Muscle of arm (tissue), 12 donors: ENCODE measurements around the gene ZNF396. TPM values are rescaled to one million over a fixed set of nuclear protein-coding genes. Genes with fewer than 3 reads are reported as not detected.

Source experiments
- DNase-seq: peaks from one replicate; pipeline ENCODE4 v3.0.0-alpha.2; 2013
- polyA plus RNA-seq, 12 donors: library from polyadenylated mRNA; unstranded; fragments of 120-200 nt; gene quantifications; one replicate each; pipeline ENCODE4 v1.2.1, GENCODE V29; 2013; ENCODE audit not compliant: insufficient read length in 12 of 12

Gene ZNF396
- polyA plus RNA-seq, 12 donors = 0.84 to 2.1 (median 1.3) TPM; not detected in 2

DNA sequence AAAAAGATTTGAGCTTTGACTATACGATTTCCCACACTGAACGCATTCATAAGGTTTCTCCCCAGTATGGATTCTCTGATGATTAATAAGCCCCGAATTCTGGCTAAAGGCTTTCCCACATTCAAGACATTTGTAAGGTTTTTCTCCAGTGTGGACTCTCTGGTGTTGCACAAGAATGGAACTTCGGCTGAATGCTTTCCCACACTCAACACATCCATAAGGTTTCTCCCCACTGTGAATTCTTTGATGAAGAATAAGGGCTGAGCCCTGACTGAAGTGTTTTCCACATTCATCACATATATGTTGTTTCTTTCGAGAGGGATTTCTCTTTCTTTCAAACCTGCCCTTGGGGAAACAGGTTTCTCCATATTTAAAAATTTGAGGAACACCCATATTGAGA lies 39.9 kb downstream of the ZNF396 start:
- DNase-seq = no peak

DNA sequence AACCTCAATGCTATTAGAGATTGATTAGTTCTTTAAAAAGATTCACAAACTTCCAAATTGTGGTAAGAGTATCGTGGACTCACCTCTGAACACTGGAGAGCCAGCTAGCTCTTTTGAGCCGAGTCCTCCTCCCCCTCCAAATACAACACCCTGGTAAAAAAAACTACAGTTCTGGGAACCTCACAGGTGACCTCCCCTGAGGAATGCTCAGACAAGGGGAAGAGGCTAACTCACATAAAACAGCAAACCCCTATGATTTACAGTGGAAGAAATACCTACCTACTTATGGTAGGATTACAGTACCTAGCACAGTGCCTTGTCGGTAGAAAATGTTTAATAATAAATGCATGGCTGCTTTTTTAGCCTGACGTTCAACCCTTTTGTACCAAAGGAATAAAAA lies 41.3 kb downstream of the ZNF396 start:
- DNase-seq = no peak

DNA sequence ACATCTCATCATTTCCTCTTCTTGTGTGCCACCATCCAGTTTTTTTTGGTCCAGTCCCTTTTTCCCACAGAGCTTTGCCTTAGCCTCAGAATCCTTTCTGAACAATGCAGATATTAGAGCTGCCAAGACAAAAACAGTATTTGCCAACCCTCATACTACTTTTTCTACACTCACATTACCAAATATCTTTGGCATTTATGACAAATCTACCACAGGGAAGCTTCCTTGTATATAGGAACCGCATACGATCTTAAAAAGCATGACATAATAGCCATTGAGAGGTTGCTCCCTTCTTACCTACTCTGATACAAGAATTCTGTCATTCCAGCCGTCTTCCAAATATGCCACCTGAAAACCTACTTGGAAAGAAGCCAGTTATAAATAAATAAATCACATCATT lies 42.3 kb downstream of the ZNF396 start:
- no peak for DNase-seq

DNA sequence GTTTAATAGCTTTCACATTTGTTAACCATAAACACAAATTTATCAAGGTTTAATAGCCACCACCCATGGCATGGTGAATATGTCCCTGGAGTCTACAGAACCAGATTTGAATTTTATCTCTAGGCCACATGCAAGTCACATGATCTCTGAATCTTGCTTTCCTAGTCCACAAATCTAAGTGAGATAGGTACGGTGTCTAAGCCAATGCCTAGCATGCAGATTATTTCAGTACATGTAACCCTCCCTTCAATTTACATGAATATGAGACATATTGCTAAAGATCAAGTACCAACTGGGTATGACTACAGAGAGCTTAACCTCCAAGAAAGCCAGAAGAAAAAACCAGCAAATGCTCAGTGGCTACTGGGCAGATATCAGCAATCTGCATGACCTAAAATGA lies 42.9 kb downstream of the ZNF396 start:
- no peak for DNase-seq

DNA sequence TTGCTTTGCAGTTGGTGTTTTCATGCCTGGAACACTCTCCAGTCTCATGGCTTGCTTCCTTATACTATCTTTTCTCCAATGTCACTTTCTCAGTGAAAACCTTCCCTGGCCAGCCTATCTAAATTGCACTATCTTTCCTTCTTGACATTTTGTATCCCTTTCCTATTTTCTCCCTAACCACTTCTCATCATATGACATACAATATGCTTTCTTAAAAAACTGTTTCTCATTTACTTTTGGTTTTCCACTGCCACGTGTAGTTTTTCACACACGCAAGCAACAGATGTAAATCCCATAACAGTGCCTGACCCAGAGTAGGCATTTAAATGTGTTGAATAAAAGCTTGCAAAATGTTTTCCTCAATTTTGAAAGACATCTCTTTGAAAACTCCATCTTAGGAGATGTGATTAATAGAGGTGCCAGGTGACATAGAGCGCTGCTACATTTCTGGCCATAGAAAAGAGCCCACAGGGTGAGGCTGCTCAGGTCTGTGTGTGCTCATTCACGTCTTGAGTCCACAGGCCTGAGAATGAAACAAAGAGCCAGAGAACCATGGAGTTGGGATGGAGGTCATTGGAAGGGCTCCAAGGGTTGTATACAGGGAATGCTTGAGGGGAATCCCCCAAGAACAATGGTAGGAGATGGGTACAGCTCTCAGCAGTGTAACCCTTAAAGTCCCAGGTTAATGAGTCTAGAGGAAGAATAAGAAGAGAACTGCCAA lies 45.6 kb downstream of the ZNF396 start:
- no peak for DNase-seq

DNA sequence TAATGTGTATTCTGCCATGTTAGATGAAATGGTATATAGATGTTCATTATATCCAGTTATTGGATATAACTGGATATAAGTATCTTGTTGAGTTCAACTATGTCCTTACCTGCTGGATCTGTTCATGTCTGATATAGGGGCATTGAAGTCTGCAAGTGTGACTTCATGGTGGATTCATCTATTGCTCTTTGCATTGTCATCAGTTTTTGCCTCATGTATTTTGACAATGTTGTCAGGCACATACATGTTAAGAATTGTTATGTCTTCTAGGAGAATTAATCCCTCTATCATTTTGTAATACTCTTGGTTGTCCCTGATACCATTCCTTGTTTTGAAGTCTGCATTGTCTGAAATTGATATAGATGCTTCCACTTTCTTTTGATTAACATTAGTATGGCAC lies 48.3 kb downstream of the ZNF396 start:
- DNase-seq = no peak

DNA sequence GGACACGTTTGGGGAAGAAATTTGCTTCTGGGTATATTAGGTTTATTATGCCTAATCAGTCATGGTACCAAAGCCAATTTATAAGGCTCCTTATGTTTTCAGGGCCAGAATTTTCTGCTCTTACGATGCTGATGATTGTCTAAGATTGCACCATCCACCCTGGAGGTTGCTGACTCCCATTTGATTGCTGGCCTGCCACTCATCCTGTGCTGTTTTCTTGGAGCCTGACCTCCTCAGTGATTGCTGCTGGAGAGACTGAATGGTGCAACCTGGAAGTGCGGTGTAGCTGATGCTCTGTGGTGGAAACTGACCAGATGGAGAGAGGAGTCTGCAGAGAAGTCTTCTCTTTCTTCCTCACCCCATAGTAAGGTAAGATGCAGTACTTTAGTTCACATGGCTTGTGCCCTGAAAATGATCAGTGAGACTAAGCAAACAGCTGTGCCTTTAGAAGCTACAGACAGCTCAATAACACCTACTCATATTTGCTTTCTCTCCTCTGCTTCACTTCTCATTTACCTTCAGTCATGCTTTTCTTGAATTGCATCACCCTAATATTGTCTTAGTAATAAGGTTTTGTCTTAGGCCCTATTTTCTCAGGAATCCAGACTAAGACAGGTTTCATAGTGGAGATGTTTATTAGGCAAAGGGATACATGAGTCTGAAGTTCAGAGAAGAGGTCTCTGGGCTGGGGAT lies 50.3 kb downstream of the ZNF396 start:
- DNase-seq = no peak

DNA sequence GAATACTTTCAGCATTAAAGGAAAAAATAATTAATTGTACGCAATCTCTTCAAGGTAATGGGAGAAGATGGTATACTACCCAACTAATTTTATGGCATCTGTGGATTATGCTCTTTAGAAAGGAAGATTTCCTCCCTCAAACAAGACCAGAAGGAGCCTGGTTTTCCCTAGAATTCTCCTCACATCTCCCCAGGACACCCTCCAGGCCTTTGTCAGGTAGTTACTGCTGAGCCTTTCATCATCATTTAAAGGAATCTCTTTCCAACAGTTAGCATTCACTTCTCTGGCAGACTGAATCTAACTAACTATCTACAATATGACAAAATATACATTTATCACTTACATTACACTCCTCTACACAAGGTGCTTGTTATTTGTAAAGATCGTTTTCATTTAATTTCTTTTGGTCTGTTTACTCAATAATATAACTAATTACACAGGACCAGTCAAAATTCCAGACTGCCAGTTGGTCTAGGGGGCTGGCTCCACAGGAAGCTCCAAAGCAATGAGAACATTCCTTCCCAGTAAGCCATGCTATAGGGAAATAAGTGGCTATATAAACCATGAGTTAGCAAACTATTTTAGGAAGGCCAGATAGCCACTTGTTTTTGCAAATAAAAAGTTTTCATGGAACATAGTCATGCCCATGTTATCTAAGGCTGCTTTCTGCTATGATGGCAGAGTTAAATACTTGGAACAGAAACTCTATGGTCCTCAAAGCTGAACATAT lies 52.0 kb downstream of the ZNF396 start:
- DNase-seq = no peak

DNA sequence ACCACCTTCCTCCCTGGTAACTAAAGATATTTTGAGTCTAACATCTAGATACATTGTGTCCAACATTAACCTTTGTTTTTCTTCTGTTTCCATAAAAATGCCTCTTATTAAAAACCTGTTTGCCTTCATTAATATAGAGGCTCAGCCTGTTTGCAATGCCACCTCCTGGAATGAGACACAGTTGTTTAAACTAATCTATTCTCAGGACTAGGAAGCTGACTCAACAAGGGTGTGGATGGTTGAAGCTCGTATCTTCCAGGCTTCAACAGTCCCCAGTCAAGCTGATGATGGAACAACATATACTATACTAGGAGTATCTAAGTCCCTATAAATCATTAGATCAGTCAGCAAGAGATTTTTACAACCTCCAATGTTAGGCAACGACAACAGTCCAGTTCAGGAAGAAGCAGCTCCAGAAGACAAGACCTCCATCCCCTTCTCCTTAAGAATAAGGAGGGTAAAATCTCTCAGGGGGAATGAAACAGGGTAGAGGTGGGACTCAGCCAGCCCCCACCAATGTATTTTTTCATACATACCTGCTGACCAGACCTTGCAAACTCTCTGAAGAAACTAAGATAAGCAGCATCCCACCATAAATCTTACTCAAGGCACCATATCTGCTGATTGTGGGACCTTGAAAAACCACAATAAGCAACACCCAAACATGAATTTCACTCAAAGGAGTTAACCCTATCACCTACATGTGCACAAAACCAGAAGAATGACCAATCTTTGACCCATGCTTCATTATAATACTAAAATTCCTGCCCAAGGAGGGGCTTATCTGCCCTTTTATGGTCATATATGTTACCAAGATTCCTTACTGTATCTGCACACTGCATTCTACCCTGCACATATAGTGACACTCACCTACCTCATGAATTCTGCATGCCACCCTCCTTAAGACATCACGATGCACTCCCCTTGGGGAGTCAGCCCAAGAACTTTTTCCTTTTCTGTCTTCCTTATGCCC lies 54.4 kb downstream of the ZNF396 start:
- no peak for DNase-seq

Other genes starting within 250 kb of the ZNF396 start
- 10 to 100 TPM in 11 of 12 donors, not detected in 1; 25.2 to 58.6 (median 33.8) TPM for gene ZNF397, start 136.3 kb downstream of the ZNF396 start, polyA plus RNA-seq
- 10 to 100 TPM in 11 of 12 donors, not detected in 1; 16.8 to 49.8 (median 29.6) TPM for gene ZSCAN30, start 87.1 kb downstream of the ZNF396 start, polyA plus RNA-seq
- 10 to 100 TPM in 11 of 12 donors, not detected in 1; 29.7 to 43.1 (median 38.9) TPM for gene ZNF24, start 32.9 kb downstream of the ZNF396 start, polyA plus RNA-seq
- 10 to 100 TPM in 11 of 12 donors, not detected in 1; 16.9 to 33.2 (median 27.0) TPM for gene INO80C, start 120.6 kb upstream of the ZNF396 start, polyA plus RNA-seq
- gene GALNT1, start 204.4 kb upstream of the ZNF396 start, polyA plus RNA-seq = 100 to 1,000 TPM in 7 of 12 donors, 10 to 100 TPM in 4, not detected in 1; 83.3 to 120 (median 104) TPM